Measurements from ENCODE around the gene RIT2. TPM values are rescaled to one million over a fixed set of nuclear protein-coding genes. Genes with fewer than 3 reads are reported as not detected.
"Not testable (repeated sequence)": the region's sequence is repeated elsewhere in the genome, so short reads cannot be mapped to it uniquely, and the experiment has no call there.

The RIT2 gene
- total RNA-seq, 1 experiment from 2014 or later, result not detected

GRCh38 chr18:42765302-42765701 is 350.2 kb downstream of the RIT2 start:
- peak; percentile 45 for DNase-seq (ENCODE audit: low spot score)

GRCh38 chr18:42760290-42760689 is 355.2 kb downstream of the RIT2 start:
- DNase-seq (ENCODE audit: low spot score), result no peak

- DNase-seq (ENCODE audit: low spot score), result no peak
These were observed 356.6 kb downstream of the RIT2 start for GRCh38 chr18:42758852-42759251.

- DNase-seq (ENCODE audit: low spot score), result no peak
These were observed 359.3 kb downstream of the RIT2 start for GRCh38 chr18:42756214-42756613.

- no peak for DNase-seq (ENCODE audit: low spot score)
These were observed 362.6 kb downstream of the RIT2 start for GRCh38 chr18:42752916-42753315.

- no peak for DNase-seq (ENCODE audit: low spot score)
These were observed 368.7 kb downstream of the RIT2 start for GRCh38 chr18:42746794-42747193.

GRCh38 chr18:42745931-42746330 is 369.6 kb downstream of the RIT2 start:
- DNase-seq (ENCODE audit: low spot score), result no peak

GRCh38 chr18:42745171-42745570 is 370.3 kb downstream of the RIT2 start:
- no peak for DNase-seq (ENCODE audit: low spot score)

GRCh38 chr18:42743373-42744138 is 371.9 kb downstream of the RIT2 start:
- DNase-seq (ENCODE audit: low spot score), result no peak

- no peak for DNase-seq (ENCODE audit: low spot score)
These were observed 372.5 kb downstream of the RIT2 start for GRCh38 chr18:42742969-42743368.

- no peak for DNase-seq (ENCODE audit: low spot score)
These were observed 373.0 kb downstream of the RIT2 start for GRCh38 chr18:42742474-42742873.

- not testable (repeated sequence) for DNase-seq (ENCODE audit: low spot score)
These were observed 373.6 kb downstream of the RIT2 start for GRCh38 chr18:42741805-42742347.

- not testable (repeated sequence) for DNase-seq (ENCODE audit: low spot score)
These were observed 374.2 kb downstream of the RIT2 start for GRCh38 chr18:42741299-42741698.

GRCh38 chr18:42736074-42736473 is 379.4 kb downstream of the RIT2 start:
- no peak for DNase-seq (ENCODE audit: low spot score)

GRCh38 chr18:42734520-42734919 is 381.0 kb downstream of the RIT2 start:
- no peak for DNase-seq (ENCODE audit: low spot score)

- DNase-seq (ENCODE audit: low spot score), result no peak
These were observed 385.2 kb downstream of the RIT2 start for GRCh38 chr18:42730272-42730671.

- no peak for DNase-seq (ENCODE audit: low spot score)
These were observed 396.3 kb downstream of the RIT2 start for GRCh38 chr18:42719221-42719620.

- no peak for DNase-seq (ENCODE audit: low spot score)
These were observed 403.4 kb downstream of the RIT2 start for GRCh38 chr18:42712065-42712464.

GRCh38 chr18:42707080-42707479 is 408.4 kb downstream of the RIT2 start:
- DNase-seq (ENCODE audit: low spot score), result no peak

- peak; percentile 11 for DNase-seq (ENCODE audit: low spot score)
These were observed 408.9 kb downstream of the RIT2 start for GRCh38 chr18:42706618-42707017.

GRCh38 chr18:42706029-42706608 is 409.4 kb downstream of the RIT2 start:
- no peak for DNase-seq (ENCODE audit: low spot score)

Data from HT-29 (cell line).